HG02870 (cell line): ENCODE results near the gene IGDCC3.
"Not testable (repeated sequence)": the region's sequence is repeated elsewhere in the genome, so short reads cannot be mapped to it uniquely, and the experiment has no call there.

ENCODE experiments used
- ATAC-seq: cut with Tn5 transposase; IDR thresholded peaks from one replicate; pipeline ENCODE4 v1.9.1; 2021; ENCODE audit warnings: mild to moderate bottlenecking, moderate library complexity; ENCODE audit not compliant: unreplicated experiment

IGDCC3 gene

GRCh38 chr15:65371976-65372786 is 5.6 kb downstream of the IGDCC3 start:
- ATAC-seq, result no peak

GRCh38 chr15:65370885-65371284 is 6.9 kb downstream of the IGDCC3 start:
- ATAC-seq, result no peak

GRCh38 chr15:65369651-65370050 is 8.2 kb downstream of the IGDCC3 start:
- ATAC-seq, result no peak

GRCh38 chr15:65369212-65369547 is 8.6 kb downstream of the IGDCC3 start:
- ATAC-seq, result no peak

- no peak for ATAC-seq
Measured at GRCh38 chr15:65368302-65369211, 9.2 kb downstream of the IGDCC3 start.

- ATAC-seq, result no peak
Measured at GRCh38 chr15:65366122-65366892, 11.5 kb downstream of the IGDCC3 start.

GRCh38 chr15:65365229-65365628 is 12.6 kb downstream of the IGDCC3 start:
- no peak for ATAC-seq

GRCh38 chr15:65363766-65364165 is 14.0 kb downstream of the IGDCC3 start:
- ATAC-seq, result no peak

- no peak for ATAC-seq
Measured at GRCh38 chr15:65363306-65363705, 14.5 kb downstream of the IGDCC3 start.

GRCh38 chr15:65362491-65362890 is 15.3 kb downstream of the IGDCC3 start:
- ATAC-seq, result no peak

- no peak for ATAC-seq
Measured at GRCh38 chr15:65361708-65362459, 15.9 kb downstream of the IGDCC3 start.

- ATAC-seq, result no peak
Measured at GRCh38 chr15:65360506-65360905, 17.3 kb downstream of the IGDCC3 start.

GRCh38 chr15:65355988-65356353 is 21.8 kb downstream of the IGDCC3 start:
- ATAC-seq, result no peak

GRCh38 chr15:65355173-65355987 is 22.4 kb downstream of the IGDCC3 start:
- ATAC-seq, result no peak

GRCh38 chr15:65354835-65355172 is 23.0 kb downstream of the IGDCC3 start:
- no peak for ATAC-seq

- ATAC-seq, result not testable (repeated sequence)
Measured at GRCh38 chr15:65351972-65352371, 25.8 kb downstream of the IGDCC3 start.

- ATAC-seq, result no peak
Measured at GRCh38 chr15:65349338-65349737, 28.5 kb downstream of the IGDCC3 start.

- ATAC-seq, result not testable (repeated sequence)
Measured at GRCh38 chr15:65347756-65348155, 30.0 kb downstream of the IGDCC3 start.

GRCh38 chr15:65346856-65347598 is 30.8 kb downstream of the IGDCC3 start:
- ATAC-seq, result no peak
